CD4-positive, alpha-beta T cell (primary cell): ENCODE measurements around the gene ZNF276. TPM values are rescaled to one million over a fixed set of nuclear protein-coding genes. Genes with fewer than 3 reads are reported as not detected.

Source experiments
- ATAC-seq: fragments of 200-7000 bp; cut with Tn5 transposase; one replicate; pipeline ENCODE4 v1.10.0; 2022; ENCODE audit warnings: mild to moderate bottlenecking; ENCODE audit not compliant: poor library complexity
- CTCF ChIA-PET: fragments of 350-600 bp; sonication (Branson Sonifier 250); formaldehyde crosslinking; loops from one replicate; lab custom pipeline; 2021; ENCODE audit warnings: antibody characterized with exemption, inconsistent platforms; lab: Charles Lee
- POLR2A ChIA-PET: fragments of 350-600 bp; sonication (Branson Sonifier 250); formaldehyde crosslinking; loops from one replicate; lab custom pipeline; 2021; ENCODE audit warnings: antibody characterized with exemption, inconsistent platforms; lab: Charles Lee
- DNase-seq, 14 experiments: peaks; one replicate each; pipeline ENCODE4 v3.0.0-alpha.2; 2013 to 2020; ENCODE audit warnings: mixed read lengths in 2 of 14
- H3K27ac ChIP-seq, 2 donors: one replicate each; pipeline versions ENCODE4 v1.5.1 to v1.7.0; 2013; ENCODE audit warnings: low read length in 2 of 2, low read depth in 1 of 2, mild to moderate bottlenecking in 1 of 2
- H3K27me3 ChIP-seq, 2 experiments: 1 replicate in 1 of 2; 2 replicates in 1 of 2; pipeline versions ENCODE4 v1.6.1 to v1.7.0; 2013; ENCODE audit warnings: low read length in 2 of 2, control low read depth in 1 of 2, mild to moderate bottlenecking in 1 of 2, moderate library complexity in 1 of 2; ENCODE audit not compliant: insufficient read depth in 2 of 2, control insufficient read depth in 1 of 2
- H3K36me3 ChIP-seq: one replicate; pipeline ENCODE4 v1.6.1; 2013; ENCODE audit warnings: low read length, control low read depth; ENCODE audit not compliant: insufficient read depth
- H3K4me1 ChIP-seq: one replicate; pipeline ENCODE4 v1.6.1; 2013; ENCODE audit warnings: low read length, control low read depth; ENCODE audit not compliant: insufficient read depth
- H3K4me3 ChIP-seq: one replicate; pipeline ENCODE4 v1.5.1; 2013; ENCODE audit warnings: mild to moderate bottlenecking, low read length, moderate library complexity
- H3K9me3 ChIP-seq, 2 experiments: 1 replicate in 1 of 2; 2 replicates in 1 of 2; pipeline versions ENCODE4 v1.6.1 to v1.7.0; 2013; ENCODE audit warnings: low read length in 2 of 2, mild to moderate bottlenecking in 2 of 2, control low read depth in 1 of 2, moderate library complexity in 1 of 2; ENCODE audit not compliant: control insufficient read depth in 1 of 2, insufficient read depth in 1 of 2
- H3K27ac Mint-ChIP-seq: one replicate; pipeline ENCODE4 v1.8.0; 2020; ENCODE audit warnings: mixed read lengths
- H3K27me3 Mint-ChIP-seq: one replicate; pipeline ENCODE4 v1.8.0; 2021; ENCODE audit warnings: mixed read lengths
- H3K36me3 Mint-ChIP-seq: one replicate; pipeline ENCODE4 v1.8.0; 2021; ENCODE audit warnings: low read depth, mixed read lengths
- H3K4me1 Mint-ChIP-seq: one replicate; pipeline ENCODE4 v1.8.0; 2021; ENCODE audit warnings: low read depth, mixed read lengths
- H3K4me3 Mint-ChIP-seq: one replicate; pipeline ENCODE4 v1.8.0; 2020; ENCODE audit warnings: mild to moderate bottlenecking, mixed read lengths
- H3K9me3 Mint-ChIP-seq: one replicate; pipeline ENCODE4 v1.8.0; 2020; ENCODE audit warnings: mixed read lengths
- intact Hi-C, 2 experiments: fragments of 100-400 bp; cut with DNase I in 1 of 2; cut with micrococcal nuclease in 1 of 2; formaldehyde crosslinking; loops; one replicate each; pipeline versions ENCODE4 v1.15.1 to v1.9.0; 2023 to 2025; cut with DNase I, micrococcal nuclease
- total RNA-seq, 174 experiments: library from RNA in 2 of 174; stranded (reverse) in 2 of 174; gene quantifications; one replicate each; pipeline ENCODE4 v1.2.3 and lab custom pipeline; 2021 to 2026
- TF ChIP-seq, protein P1 (sequence below): fragments of 200-600 bp; IDR thresholded peaks from one replicate; pipeline ENCODE4 v1.8.0; 2022; ENCODE audit warnings: antibody characterized with exemption, mild to moderate bottlenecking

Gene ZNF276
- total RNA-seq, 2 experiments from 2014 or later, result 127 to 137 TPM

- Histone ChIP-seq H3K27me3 (no peaks in the 10 kb centered on the region), H3K9me3 (peaks cover 0 to 16% of the 10 kb centered on the region in 2 experiments), H3K4me3 (no peak overlapping the region), H3K36me3 (no peaks in the 10 kb centered on the region), H3K27ac (no peak overlapping the region), H3K4me1 (no peaks in the 10 kb centered on the region)
- no peaks in the 10 kb centered on the region for H3K9me3 Mint-ChIP-seq
- H3K4me3 Mint-ChIP-seq, result no peak overlapping the region
- intact Hi-C loops, result no loop called here
- H3K27ac Mint-ChIP-seq, result no peak overlapping the region
- ChIA-PET CTCF (no interaction called here), POLR2A (no interaction called here)
- TF ChIP-seq, protein P1, sequence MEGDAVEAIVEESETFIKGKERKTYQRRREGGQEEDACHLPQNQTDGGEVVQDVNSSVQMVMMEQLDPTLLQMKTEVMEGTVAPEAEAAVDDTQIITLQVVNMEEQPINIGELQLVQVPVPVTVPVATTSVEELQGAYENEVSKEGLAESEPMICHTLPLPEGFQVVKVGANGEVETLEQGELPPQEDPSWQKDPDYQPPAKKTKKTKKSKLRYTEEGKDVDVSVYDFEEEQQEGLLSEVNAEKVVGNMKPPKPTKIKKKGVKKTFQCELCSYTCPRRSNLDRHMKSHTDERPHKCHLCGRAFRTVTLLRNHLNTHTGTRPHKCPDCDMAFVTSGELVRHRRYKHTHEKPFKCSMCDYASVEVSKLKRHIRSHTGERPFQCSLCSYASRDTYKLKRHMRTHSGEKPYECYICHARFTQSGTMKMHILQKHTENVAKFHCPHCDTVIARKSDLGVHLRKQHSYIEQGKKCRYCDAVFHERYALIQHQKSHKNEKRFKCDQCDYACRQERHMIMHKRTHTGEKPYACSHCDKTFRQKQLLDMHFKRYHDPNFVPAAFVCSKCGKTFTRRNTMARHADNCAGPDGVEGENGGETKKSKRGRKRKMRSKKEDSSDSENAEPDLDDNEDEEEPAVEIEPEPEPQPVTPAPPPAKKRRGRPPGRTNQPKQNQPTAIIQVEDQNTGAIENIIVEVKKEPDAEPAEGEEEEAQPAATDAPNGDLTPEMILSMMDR, result no peak
- no peaks in the 10 kb centered on the region for H3K4me1 Mint-ChIP-seq
- no peaks in the 10 kb centered on the region for H3K36me3 Mint-ChIP-seq
- DNase-seq (no peak), ATAC-seq (no peak)
- H3K27me3 Mint-ChIP-seq, result no peaks in the 10 kb centered on the region
Measured at GRCh38 chr16:89678258-89678657, 43.1 kb upstream of the ZNF276 start.

- POLR2A ChIA-PET, result interaction anchor here (0.7 to 1.5 kb wide), 8 partner anchors 10 to 1046 kb away, joined by 3 to 20 read pairs (median 4); partner anchors contain the start of genes SPATA2L and TCF25
- DNase-seq (peak in 1 of 14 experiments; percentile 37), ATAC-seq (no peak)
- H3K36me3 ChIP-seq, result peaks cover 6% of the 10 kb centered on the region
- TF ChIP-seq, protein P1, result no peak
- H3K4me3 Mint-ChIP-seq, result peak overlapping the region; percentile 56
- H3K4me1 ChIP-seq, result peaks cover 20% of the 10 kb centered on the region
- no peaks in the 10 kb centered on the region for H3K9me3 Mint-ChIP-seq
- intact Hi-C loops, result loop anchor here in 1 of 2 experiments (1.0 kb wide), 2 partner anchors 14 to 29 kb away; partner anchors contain the start of genes CHMP1A and SPATA33
- H3K27ac ChIP-seq, result no peak overlapping the region
- H3K27me3 ChIP-seq, result no peaks in the 10 kb centered on the region
- peaks cover 16% of the 10 kb centered on the region for H3K36me3 Mint-ChIP-seq
- no peak overlapping the region for H3K4me3 ChIP-seq
- no peaks in the 10 kb centered on the region for H3K9me3 ChIP-seq
- H3K27ac Mint-ChIP-seq, result no peak overlapping the region
- no peaks in the 10 kb centered on the region for H3K27me3 Mint-ChIP-seq
- peaks cover 5% of the 10 kb centered on the region for H3K4me1 Mint-ChIP-seq
- CTCF ChIA-PET, result interaction anchor here (1.5 kb wide), 1 partner anchor 14 kb away, joined by 20 read pairs; the partner anchor contains the start of gene SPATA2L
Measured at GRCh38 chr16:89685916-89686315, 35.4 kb upstream of the ZNF276 start.

DNA sequence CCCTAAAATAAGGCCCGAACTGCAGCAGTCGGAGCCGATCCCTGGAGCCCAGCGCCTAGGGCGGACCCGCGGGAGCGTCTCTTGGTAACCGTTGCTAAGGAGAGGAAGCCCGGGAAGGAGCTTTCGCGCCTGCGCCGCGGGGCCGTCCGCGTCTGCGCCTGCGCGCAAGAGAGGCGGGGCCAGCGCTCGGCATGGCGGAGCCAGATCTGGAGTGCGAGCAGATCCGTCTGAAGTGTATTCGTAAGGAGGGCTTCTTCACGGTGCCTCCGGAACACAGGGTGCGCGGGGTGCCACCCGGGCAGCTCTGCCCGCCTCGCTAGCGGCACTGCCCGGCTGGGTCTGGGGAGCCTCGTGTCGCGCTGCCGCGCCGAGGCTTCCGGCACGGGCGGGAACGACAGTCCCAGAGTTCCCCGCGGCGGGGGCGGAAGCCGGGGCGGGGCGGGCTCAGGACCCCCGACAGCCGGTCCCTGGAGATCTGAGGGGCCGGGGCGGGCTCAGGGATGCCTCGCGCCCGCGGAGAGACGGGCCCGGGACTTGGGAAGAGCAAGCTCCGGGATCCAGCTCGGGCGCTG is 34.7 kb upstream of the ZNF276 start, which contains the start of gene CDK10:
CDK10 (plus strand) TSS at position 170 of the 572 bp plus-strand sequence; CDS start at position 192, 22 bp downstream.
- H3K4me1 ChIP-seq, result peaks cover 20% of the 10 kb centered on the region
- peak within 1 kb of the TSS; percentile 73 to 79 for H3K27ac ChIP-seq
- TF ChIP-seq, protein P1, result no peak
- peak; percentile 72 to 92 (median 86) for DNase-seq
- Mint-ChIP-seq H3K4me3 (peak within 1 kb of the TSS; percentile 94), H3K27me3 (no peaks in the 10 kb centered on the region), H3K9me3 (no peaks in the 10 kb centered on the region), H3K27ac (peak within 1 kb of the TSS; percentile 78), H3K36me3 (peaks cover 20% of the 10 kb centered on the region), H3K4me1 (peaks cover 5% of the 10 kb centered on the region)
- H3K36me3 ChIP-seq, result peaks cover 10% of the 10 kb centered on the region
- no peaks in the 10 kb centered on the region for H3K9me3 ChIP-seq
- CTCF ChIA-PET, result interaction anchor here (1.5 kb wide), 1 partner anchor 14 kb away, joined by 20 read pairs; the partner anchor contains the start of gene SPATA2L
- POLR2A ChIA-PET, result interaction anchor here (0.7 to 1.5 kb wide), 8 partner anchors 9 to 1047 kb away, joined by 3 to 20 read pairs (median 4); partner anchors contain the start of genes SPATA2L and TCF25
- peak; percentile 91 for ATAC-seq
- no peaks in the 10 kb centered on the region for H3K27me3 ChIP-seq
- peak within 1 kb of the TSS; percentile 87 for H3K4me3 ChIP-seq
- intact Hi-C loops, result loop anchor here in 1 of 2 experiments (1.0 kb wide), 2 partner anchors 14 to 29 kb away; partner anchors contain the start of genes CHMP1A and SPATA33
